PFSK-1 (cell line): ENCODE data around the gene FAM228A.

ENCODE experiments used
- FOXP2 ChIP-seq: optimal IDR thresholded peaks from 2 replicates; pipeline ENCODE3; 2011; ENCODE audit warnings: borderline replicate concordance, control low read depth, inconsistent platforms; ENCODE audit not compliant: insufficient read depth; ENCODE audit errors: extremely low read length, extremely low read depth
- POLR2AphosphoS5 ChIP-seq: IDR thresholded peaks from 2 replicates; pipeline ENCODE4 v1.6.1; 2012; ENCODE audit warnings: low read depth, mild to moderate bottlenecking, control low read depth, low read length, moderate library complexity
- REST ChIP-seq, 2 experiments: IDR thresholded peaks; 2 replicates each; pipeline versions ENCODE4 v1.6.1 to v1.8.0; 2011 to 2012; ENCODE audit warnings: low read depth in 2 of 2, low read length in 2 of 2, control low read depth in 1 of 2, inconsistent platforms in 1 of 2, mild to moderate bottlenecking in 1 of 2, moderate library complexity in 1 of 2; ENCODE audit not compliant: insufficient read depth in 1 of 2
- SIN3A ChIP-seq: IDR thresholded peaks from 2 replicates; pipeline ENCODE4 v1.6.1; 2012; ENCODE audit warnings: mild to moderate bottlenecking, low read length, moderate library complexity, borderline replicate concordance; ENCODE audit not compliant: insufficient read depth
- TAF1 ChIP-seq: IDR thresholded peaks from 2 replicates; pipeline ENCODE4 v1.6.1; 2012; ENCODE audit warnings: low read length, control low read depth, borderline replicate concordance; ENCODE audit not compliant: insufficient read depth

Gene FAM228A

GRCh38 chr2:24210106-24210455 is 35.2 kb downstream of the FAM228A start:
- no peak for TF ChIP-seq TAF1
- no peak for TF ChIP-seq POLR2AphosphoS5
- no peak for TF ChIP-seq SIN3A
- no peak for TF ChIP-seq REST (IDR thresholded peaks at IDR 0.05; ENCODE audit: insufficient read depth in 1 of 2, low read depth in 2 of 2, low read length in 2 of 2)
- no peak for TF ChIP-seq FOXP2

- no peak for TF ChIP-seq TAF1
- TF ChIP-seq POLR2AphosphoS5: no peak
- no peak for TF ChIP-seq REST (IDR thresholded peaks at IDR 0.05; ENCODE audit: insufficient read depth in 1 of 2, low read depth in 2 of 2, low read length in 2 of 2)
- TF ChIP-seq SIN3A: no peak
- no peak for TF ChIP-seq FOXP2
Measured at GRCh38 chr2:24210723-24211122, 35.9 kb downstream of the FAM228A start.

GRCh38 chr2:24211408-24211807 is 36.6 kb downstream of the FAM228A start:
- TF ChIP-seq FOXP2: no peak
- TF ChIP-seq TAF1: no peak
- no peak for TF ChIP-seq POLR2AphosphoS5

GRCh38 chr2:24214880-24215279 is 40.0 kb downstream of the FAM228A start:
- TF ChIP-seq TAF1 (no peak), FOXP2 (no peak), REST (IDR thresholded peaks at IDR 0.05; ENCODE audit: insufficient read depth in 1 of 2, low read depth in 2 of 2, low read length in 2 of 2) (no peak), POLR2AphosphoS5 (no peak), SIN3A (no peak)

- TF ChIP-seq FOXP2 (no peak), TAF1 (no peak), REST (IDR thresholded peaks at IDR 0.05; ENCODE audit: insufficient read depth in 1 of 2, low read depth in 2 of 2, low read length in 2 of 2) (no peak), POLR2AphosphoS5 (no peak), SIN3A (no peak)
Measured at GRCh38 chr2:24220554-24221291, 45.9 kb downstream of the FAM228A start.
